IMR-90 (cell line): ENCODE results near the gene USH2A. TPM values are rescaled to one million over a fixed set of nuclear protein-coding genes. Genes with fewer than 3 reads are reported as not detected.

Experiments
- ATAC-seq: fragments of 200-7000 bp; cut with Tn5 transposase; 2 replicates; pipeline ENCODE4 v1.9.1; 2020; ENCODE audit warnings: low read depth, mild to moderate bottlenecking, moderate library complexity
- BruUV-seq: library from RNA; stranded (reverse); fragments of 400-500 nt; replicated peaks from 2 replicates; lab custom pipeline; 2021; lab: Mats Ljungman, UMichigan
- CTCF ChIA-PET: fragments of 300-600 bp; formaldehyde crosslinking; extraction: SDS; loops from one replicate; lab custom pipeline; 2021; ENCODE audit warnings: antibody characterized with exemption; lab: Yijun Ruan, JAX
- POLR2A ChIA-PET: fragments of 300-600 bp; sonication (Branson Sonifier 250); formaldehyde crosslinking; loops from one replicate; lab custom pipeline; 2022; ENCODE audit warnings: antibody characterized with exemption; ENCODE audit not compliant: unreplicated experiment; lab: Charles Lee
- DNase-seq: peaks from one replicate; pipeline ENCODE4 v3.0.0; 2013
- H2AFZ ChIP-seq: replicated peaks from 2 replicates; pipeline ENCODE3; 2013; ENCODE audit warnings: low read length, mild to moderate bottlenecking; ENCODE audit not compliant: poor library complexity
- H2AK5ac ChIP-seq: 2 replicates; pipeline ENCODE4 v1.6.1; 2013; ENCODE audit warnings: low read depth, low read length, inconsistent platforms
- H2AK9ac ChIP-seq: replicated peaks from 2 replicates; pipeline ENCODE3; 2013; ENCODE audit warnings: mild to moderate bottlenecking, low read depth, low read length, moderate library complexity; ENCODE audit not compliant: poor library complexity
- H2BK120ac ChIP-seq: 2 replicates; pipeline ENCODE4 v1.6.1; 2013; ENCODE audit warnings: low read depth, low read length, inconsistent platforms
- H2BK15ac ChIP-seq: 3 replicates; pipeline ENCODE4 v1.6.1; 2013; ENCODE audit warnings: low read depth, low read length, inconsistent platforms
- H2BK20ac ChIP-seq: 2 replicates; pipeline ENCODE4 v1.6.1; 2013; ENCODE audit warnings: low read depth, mild to moderate bottlenecking, inconsistent platforms, low read length, moderate library complexity
- H2BK5ac ChIP-seq: 2 replicates; pipeline ENCODE4 v1.6.1; 2013; ENCODE audit warnings: mild to moderate bottlenecking, low read depth, low read length, inconsistent platforms; ENCODE audit not compliant: poor library complexity, severe bottlenecking
- H3K14ac ChIP-seq: replicated peaks from 2 replicates; pipeline ENCODE4 v1.6.1; 2013; ENCODE audit warnings: low read depth, low read length, inconsistent platforms
- H3K18ac ChIP-seq: 2 replicates; pipeline ENCODE4 v1.6.1; 2013; ENCODE audit warnings: low read depth, low read length, control low read depth
- H3K23ac ChIP-seq: 2 replicates; pipeline ENCODE4 v1.6.1; 2013; ENCODE audit warnings: low read depth, low read length, inconsistent platforms
- H3K27ac ChIP-seq: 2 replicates; pipeline ENCODE4 v1.5.1; 2013; ENCODE audit warnings: mild to moderate bottlenecking, control low read depth, low read length; ENCODE audit not compliant: insufficient read depth
- H3K27me3 ChIP-seq: 2 replicates; pipeline ENCODE4 v1.6.1; 2013; ENCODE audit warnings: low read length; ENCODE audit not compliant: control insufficient read depth, insufficient read depth
- H3K36me3 ChIP-seq: 2 replicates; pipeline ENCODE4 v1.6.1; 2013; ENCODE audit warnings: low read length, mixed read lengths; ENCODE audit not compliant: control insufficient read depth, insufficient read depth
- H3K4ac ChIP-seq: 2 replicates; pipeline ENCODE4 v1.6.1; 2013; ENCODE audit warnings: low read depth, low read length, inconsistent platforms
- H3K4me1 ChIP-seq: 2 replicates; pipeline ENCODE4 v1.6.1; 2013; ENCODE audit warnings: low read length, mixed read lengths; ENCODE audit not compliant: control insufficient read depth, insufficient read depth
- H3K4me2 ChIP-seq: 2 replicates; pipeline ENCODE4 v1.6.1; 2013; ENCODE audit warnings: low read depth, mild to moderate bottlenecking, control low read depth, low read length, moderate library complexity
- H3K4me3 ChIP-seq: 2 replicates; pipeline ENCODE4 v1.5.1; 2013; ENCODE audit warnings: low read depth, mild to moderate bottlenecking, control low read depth, low read length, moderate library complexity; ENCODE audit not compliant: insufficient read depth
- H3K56ac ChIP-seq: 2 replicates; pipeline ENCODE4 v1.6.1; 2013; ENCODE audit warnings: low read length, inconsistent platforms; ENCODE audit not compliant: insufficient read depth; ENCODE audit errors: extremely low read depth
- H3K79me1 ChIP-seq, 2 experiments: 2 replicates each; pipeline ENCODE4 v1.6.1; 2013; ENCODE audit warnings: low read length in 2 of 2, inconsistent platforms in 1 of 2, low read depth in 1 of 2
- H3K9ac ChIP-seq: 2 replicates; pipeline ENCODE4 v1.6.1; 2013; ENCODE audit warnings: low read depth, low read length, control low read depth
- H3K9me1 ChIP-seq: 2 replicates; pipeline ENCODE4 v1.6.1; 2013; ENCODE audit warnings: low read length, inconsistent platforms; ENCODE audit not compliant: insufficient read depth
- H3K9me3 ChIP-seq: 2 replicates; pipeline ENCODE4 v1.6.1; 2013; ENCODE audit warnings: low read length; ENCODE audit not compliant: control insufficient read depth, insufficient read depth
- H4K20me1 ChIP-seq: 2 replicates; pipeline ENCODE4 v1.6.1; 2013; ENCODE audit warnings: low read length, inconsistent platforms; ENCODE audit not compliant: insufficient read depth
- H4K5ac ChIP-seq: 2 replicates; pipeline ENCODE4 v1.6.1; 2013; ENCODE audit warnings: mild to moderate bottlenecking, low read depth, low read length, control low read depth
- H4K8ac ChIP-seq, 2 experiments: 2 replicates each; pipeline ENCODE4 v1.6.1; 2013; ENCODE audit warnings: low read depth in 2 of 2, low read length in 2 of 2, control low read depth in 1 of 2, inconsistent platforms in 1 of 2
- H4K91ac ChIP-seq: 2 replicates; pipeline ENCODE4 v1.6.1; 2013; ENCODE audit warnings: low read depth, low read length, inconsistent platforms; ENCODE audit not compliant: insufficient read depth
- BHLHE40 ChIP-seq: fragments of 150-350 bp; IDR thresholded peaks from 2 replicates; pipeline ENCODE4 v1.6.1; 2016; ENCODE audit warnings: mild to moderate bottlenecking, low read depth, low read length
- CEBPB ChIP-seq: IDR thresholded peaks from 2 replicates; pipeline ENCODE4 v1.6.1; 2012; ENCODE audit warnings: low read depth, low read length, improper control_type of control experiment
- CHD1 ChIP-seq: IDR thresholded peaks from 2 replicates; pipeline ENCODE4 v1.6.1; 2012; ENCODE audit warnings: low read depth, low read length, improper control_type of control experiment
- CTCF ChIP-seq: conservative IDR thresholded peaks from 2 replicates; pipeline ENCODE4 v1.5.1; 2012; ENCODE audit warnings: mild to moderate bottlenecking, low read depth, low read length, improper control_type of control experiment
- FOS ChIP-seq: fragments of 150-350 bp; IDR thresholded peaks from 2 replicates; pipeline ENCODE4 v1.6.1; 2016; ENCODE audit warnings: low read depth, low read length
- MAFK ChIP-seq: IDR thresholded peaks from 2 replicates; pipeline ENCODE4 v1.6.1; 2012; ENCODE audit warnings: low read depth, low read length, improper control_type of control experiment
- MAZ ChIP-seq: IDR thresholded peaks from 2 replicates; pipeline ENCODE4 v1.6.1; 2012; ENCODE audit warnings: low read depth, mild to moderate bottlenecking, low read length, improper control_type of control experiment, moderate library complexity, borderline replicate concordance
- MXI1 ChIP-seq: IDR thresholded peaks from 2 replicates; pipeline ENCODE4 v1.6.1; 2012; ENCODE audit warnings: low read depth, mild to moderate bottlenecking, low read length, moderate library complexity, borderline replicate concordance
- NFE2L2 ChIP-seq: fragments of 150-350 bp; IDR thresholded peaks from 2 replicates; pipeline ENCODE4 v1.6.1; 2016; ENCODE audit warnings: low read depth, mild to moderate bottlenecking, low read length
- POLR2A ChIP-seq: IDR thresholded peaks from 2 replicates; pipeline ENCODE4 v1.6.1; 2012; ENCODE audit warnings: mild to moderate bottlenecking, low read depth, low read length
- RCOR1 ChIP-seq: IDR thresholded peaks from 2 replicates; pipeline ENCODE4 v1.6.1; 2012; ENCODE audit warnings: mild to moderate bottlenecking, low read length, improper control_type of control experiment; ENCODE audit not compliant: insufficient replicate concordance
- RFX5 ChIP-seq: IDR thresholded peaks from 2 replicates; pipeline ENCODE4 v1.8.0; 2012; ENCODE audit warnings: low read depth, mild to moderate bottlenecking, low read length, moderate library complexity
- USF2 ChIP-seq: fragments of 150-350 bp; IDR thresholded peaks from 2 replicates; pipeline ENCODE4 v1.6.1; 2017; ENCODE audit warnings: mild to moderate bottlenecking, antibody characterized with exemption, low read length, low read depth
- WGBS, 2 experiments: methylation state at CpG; one replicate each; pipeline versions ENCODE4 v1.1.5 to v1.1.7; 2013; ENCODE audit warnings: missing lambda C conversion rate in 2 of 2; ENCODE audit not compliant: insufficient read length in 1 of 2; ENCODE audit errors: extremely low coverage in 2 of 2; 5-methylcytosine and 5-hydroxymethylcytosine counted together
- dilution Hi-C: fragments of 300-500 bp; cut with HindIII; formaldehyde crosslinking; loops from one replicate; pipeline ENCODE4 v1.14.3; 2018; ENCODE audit warnings: low sequenced_read_pairs; ENCODE audit not compliant: unreplicated experiment
- in situ Hi-C: fragments of 300-500 bp; cut with MboI; formaldehyde crosslinking; loops from 3 replicates; pipeline ENCODE4 v1.14.3; 2019; ENCODE audit warnings: low sequenced_read_pairs, inconsistent platforms, mixed read lengths
- intact Hi-C: fragments of 100-400 bp; cut with micrococcal nuclease; formaldehyde crosslinking; loops from 2 replicates; pipeline ENCODE4 v1.10.0; 2022
- polyA plus RNA-seq, 3 experiments: library from polyadenylated mRNA; depleted of rRNA; stranded (reverse); fragments of >200 nt; gene quantifications; 2 replicates each; pipeline ENCODE4 v1.2.3, GENCODE V29; 2012; ENCODE audit warnings: low replicate concordance in 1 of 3
- total RNA-seq: library from RNA; depleted of rRNA; stranded (reverse); fragments of >200 nt; gene quantifications from 2 replicates; pipeline ENCODE4 v1.2.3, GENCODE V29; 2012

The USH2A gene
- total and polyA plus RNA-seq, 2 of the 4 experiments (the other 2 are of a cell fraction): under 0.01 to 0.02 TPM

GRCh38 chr1:216464489-216464888, 41.2 kb upstream of the USH2A start:
- Histone ChIP-seq H3K9ac (no peak overlapping the region), H2BK20ac (no peak overlapping the region), H3K27me3 (no peaks in the 10 kb centered on the region), H2BK5ac (peak overlapping the region; percentile 93), H4K91ac (no peak overlapping the region), H4K20me1 (no peaks in the 10 kb centered on the region), H2AK5ac (no peak overlapping the region), H2BK15ac (no peak overlapping the region), H3K27ac (no peak overlapping the region), H3K4me3 (no peak overlapping the region), H2BK120ac (no peak overlapping the region; the same call in 1 of the 2 replicates), H2AK9ac (no peak overlapping the region), H2AFZ (no peak overlapping the region), H3K9me1 (peaks cover 8% of the 10 kb centered on the region), H4K8ac (peak overlapping the region in 1 of 2 experiments; percentile 28; a peak in 2 of 4 replicates), H3K36me3 (no peaks in the 10 kb centered on the region), H3K56ac (no peak overlapping the region), H3K9me3 (no peaks in the 10 kb centered on the region), H3K4me1 (peaks cover 14% of the 10 kb centered on the region), H3K79me1 (peaks cover 0 to 5% of the 10 kb centered on the region in 2 experiments; a peak in 1 of 4 replicates), H3K23ac (no peak overlapping the region), H4K5ac (no peak overlapping the region), H3K18ac (peak overlapping the region; percentile 66), H3K14ac (no peak overlapping the region), H3K4me2 (no peak overlapping the region), H3K4ac (no peak overlapping the region)
- in situ Hi-C loops: no loop called here
- CTCF ChIA-PET: interaction anchor here (0.8 to 0.9 kb wide), 2 partner anchors 9 to 112 kb away, joined by 3 to 5 read pairs; no protein-coding TSS in a partner anchor
- TF ChIP-seq USF2 (no peak), MAFK (peak; percentile 49; the same call in 1 of the 2 replicates), FOS (peak; percentile 89), CTCF (no peak), RCOR1 (peak; percentile 100), NFE2L2 (peak; percentile 92), MAZ (no peak), BHLHE40 (peak; percentile 2; the same call in 1 of the 2 replicates), CEBPB (peak; percentile 96), POLR2A (no peak), RFX5 (no peak), MXI1 (no peak), CHD1 (no peak)
- dilution Hi-C loops: no loop called here
- ATAC-seq (peak; percentile 92), DNase-seq (peak; percentile 98)
- POLR2A ChIA-PET: interaction anchor here (1.1 kb wide), 1 partner anchor 244 kb away, joined by 3 read pairs; no protein-coding TSS in a partner anchor
- no CpG with 5 or more reads among the region's 1 CpG for WGBS, 2 experiments
- BruUV-seq: no TSS peak
- intact Hi-C loops: loop anchor here (5.0 kb wide), 2 partner anchors 138 to 472 kb away; no protein-coding TSS in a partner anchor
